ENCODE results near the gene MORF4L1. TPM values are rescaled to one million over a fixed set of nuclear protein-coding genes. Genes with fewer than 3 reads are reported as not detected.
"Not testable (repeated sequence)": the region's sequence is repeated elsewhere in the genome, so short reads cannot be mapped to it uniquely, and the experiment has no call there.

MORF4L1 gene
- total RNA-seq, 1 donor from 2014 or later, result 271 TPM

DNA sequence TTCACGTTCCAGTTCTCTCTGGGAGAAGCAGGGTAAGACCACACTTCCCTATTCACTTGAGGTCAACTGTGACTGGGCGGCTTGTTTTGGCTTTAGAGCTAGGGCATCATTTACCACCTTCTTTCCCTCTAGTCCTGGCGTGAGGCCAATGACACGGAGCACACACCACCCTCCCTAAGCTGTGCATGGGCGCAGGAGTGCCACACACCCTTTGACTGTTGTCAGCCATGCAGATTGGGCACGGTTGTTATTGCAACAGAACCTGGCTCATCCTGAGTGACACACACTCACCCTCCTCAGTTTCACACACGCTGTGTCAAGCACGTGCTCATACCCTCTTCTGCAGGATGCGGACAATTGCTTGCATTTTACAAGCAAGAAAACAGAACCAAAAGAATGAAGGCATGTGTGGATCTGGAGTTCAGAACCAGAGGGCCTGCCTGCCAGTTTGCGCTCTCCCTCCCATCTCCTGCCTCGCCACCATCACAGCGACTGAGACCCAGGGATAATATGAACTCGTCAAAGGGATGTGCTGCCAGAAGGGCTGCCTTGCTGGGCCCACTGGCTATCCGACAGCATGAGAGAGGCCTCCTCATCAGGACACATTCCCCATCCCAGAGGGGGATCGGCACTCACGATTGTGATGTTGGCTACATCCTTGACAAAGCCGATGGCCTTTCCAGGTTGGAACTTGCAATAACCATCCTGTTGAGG is 54.5 kb downstream of the MORF4L1 start:
- H3K27ac Mint-ChIP-seq, result peak overlapping the region; percentile 69

DNA sequence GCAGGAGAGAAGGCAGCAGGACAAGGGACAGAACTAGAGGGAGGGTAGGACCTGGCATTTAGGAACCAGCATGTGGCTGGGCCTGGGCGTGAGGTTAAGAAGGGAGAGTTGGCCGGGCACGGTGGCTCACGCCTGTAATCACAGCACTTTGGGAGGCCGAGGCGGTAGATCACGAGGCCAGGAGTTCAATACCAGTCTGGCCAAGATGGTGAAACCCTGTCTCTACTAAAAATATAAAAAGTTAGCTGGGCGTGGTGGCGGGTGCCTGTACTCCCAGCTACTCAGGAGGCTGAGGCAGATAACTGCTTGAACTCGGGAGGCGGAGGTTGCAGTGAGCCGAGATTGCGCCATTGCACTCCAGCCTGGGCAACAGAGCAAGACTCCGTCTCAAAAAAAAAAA is 55.5 kb downstream of the MORF4L1 start:
- H3K4me3 Mint-ChIP-seq; H3K9me3 Mint-ChIP-seq; intact Hi-C loops (cut with micrococcal nuclease); H3K27me3 Mint-ChIP-seq; ATAC-seq (ENCODE audit: low read depth); H3K27ac Mint-ChIP-seq; CTCF ChIA-PET; DNase-seq: not testable (repeated sequence)
- Mint-ChIP-seq H3K36me3 (ENCODE audit: low read depth) (peaks cover 99% of the 10 kb centered on the region), H3K4me1 (peaks cover 11% of the 10 kb centered on the region)
- POLR2A ChIA-PET, result interaction anchor here (0.7 to 1.2 kb wide), 2 partner anchors 76 to 101 kb away, joined by 5 to 11 read pairs; no protein-coding TSS in a partner anchor

More for the DNA sequence above, 54.5 kb downstream of the MORF4L1 start:
- TF ChIP-seq, protein P1, sequence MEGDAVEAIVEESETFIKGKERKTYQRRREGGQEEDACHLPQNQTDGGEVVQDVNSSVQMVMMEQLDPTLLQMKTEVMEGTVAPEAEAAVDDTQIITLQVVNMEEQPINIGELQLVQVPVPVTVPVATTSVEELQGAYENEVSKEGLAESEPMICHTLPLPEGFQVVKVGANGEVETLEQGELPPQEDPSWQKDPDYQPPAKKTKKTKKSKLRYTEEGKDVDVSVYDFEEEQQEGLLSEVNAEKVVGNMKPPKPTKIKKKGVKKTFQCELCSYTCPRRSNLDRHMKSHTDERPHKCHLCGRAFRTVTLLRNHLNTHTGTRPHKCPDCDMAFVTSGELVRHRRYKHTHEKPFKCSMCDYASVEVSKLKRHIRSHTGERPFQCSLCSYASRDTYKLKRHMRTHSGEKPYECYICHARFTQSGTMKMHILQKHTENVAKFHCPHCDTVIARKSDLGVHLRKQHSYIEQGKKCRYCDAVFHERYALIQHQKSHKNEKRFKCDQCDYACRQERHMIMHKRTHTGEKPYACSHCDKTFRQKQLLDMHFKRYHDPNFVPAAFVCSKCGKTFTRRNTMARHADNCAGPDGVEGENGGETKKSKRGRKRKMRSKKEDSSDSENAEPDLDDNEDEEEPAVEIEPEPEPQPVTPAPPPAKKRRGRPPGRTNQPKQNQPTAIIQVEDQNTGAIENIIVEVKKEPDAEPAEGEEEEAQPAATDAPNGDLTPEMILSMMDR (IDR thresholded peaks at IDR 0.05), result no peak
- Mint-ChIP-seq H3K36me3 (ENCODE audit: low read depth) (peaks cover 99% of the 10 kb centered on the region), H3K4me3 (no peak overlapping the region), H3K4me1 (peaks cover 14% of the 10 kb centered on the region), H3K27me3 (no peaks in the 10 kb centered on the region), H3K9me3 (no peaks in the 10 kb centered on the region)
- DNase-seq (no peak), ATAC-seq (ENCODE audit: low read depth) (no peak)
- intact Hi-C loops (cut with micrococcal nuclease), result no loop called here
- ChIA-PET CTCF (interaction anchor here (1.5 kb wide), 1 partner anchor 52 kb away, joined by 5 read pairs; no protein-coding TSS in a partner anchor), POLR2A (interaction anchor here (0.5 to 1.3 kb wide), 2 partner anchors 54 to 80 kb away, joined by 3 to 5 read pairs; no protein-coding TSS in a partner anchor)

DNA sequence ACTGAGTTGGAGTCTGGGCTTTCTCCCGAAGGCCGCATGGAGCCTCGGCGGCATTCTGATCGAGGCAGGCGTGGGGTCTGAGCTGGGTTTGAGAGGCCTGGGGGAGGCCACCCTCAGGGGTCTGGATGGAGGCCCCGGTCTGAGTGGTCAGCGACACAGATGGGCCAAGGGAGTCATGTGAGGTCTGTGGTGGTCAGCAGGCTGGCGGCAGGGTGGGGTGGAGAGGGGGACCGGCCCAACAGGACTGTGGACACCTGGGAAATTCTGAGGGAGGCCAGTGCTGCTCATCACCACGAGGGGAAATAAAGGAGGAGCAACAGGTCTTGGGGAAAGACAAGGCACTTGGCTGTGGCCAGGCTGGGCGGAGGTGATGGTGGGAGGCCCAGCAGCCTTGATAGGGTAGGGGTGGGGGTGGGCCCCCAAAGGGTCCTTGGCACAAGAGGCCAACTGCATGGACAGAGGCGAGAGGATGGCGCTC is 56.0 kb downstream of the MORF4L1 start:
- Mint-ChIP-seq H3K4me3 (no peak overlapping the region), H3K9me3 (no peaks in the 10 kb centered on the region), H3K27me3 (no peaks in the 10 kb centered on the region), H3K36me3 (ENCODE audit: low read depth) (peaks cover 99% of the 10 kb centered on the region), H3K27ac (peak overlapping the region; percentile 35), H3K4me1 (peaks cover 10% of the 10 kb centered on the region)
- ChIA-PET CTCF (no interaction called here), POLR2A (interaction anchor here (0.7 to 1.2 kb wide), 2 partner anchors 76 to 100 kb away, joined by 5 to 11 read pairs; no protein-coding TSS in a partner anchor)
- no peak for DNase-seq
- ATAC-seq (ENCODE audit: low read depth), result no peak
- TF ChIP-seq, protein P1 (IDR thresholded peaks at IDR 0.05), result no peak
- intact Hi-C loops (cut with micrococcal nuclease), result no loop called here

DNA sequence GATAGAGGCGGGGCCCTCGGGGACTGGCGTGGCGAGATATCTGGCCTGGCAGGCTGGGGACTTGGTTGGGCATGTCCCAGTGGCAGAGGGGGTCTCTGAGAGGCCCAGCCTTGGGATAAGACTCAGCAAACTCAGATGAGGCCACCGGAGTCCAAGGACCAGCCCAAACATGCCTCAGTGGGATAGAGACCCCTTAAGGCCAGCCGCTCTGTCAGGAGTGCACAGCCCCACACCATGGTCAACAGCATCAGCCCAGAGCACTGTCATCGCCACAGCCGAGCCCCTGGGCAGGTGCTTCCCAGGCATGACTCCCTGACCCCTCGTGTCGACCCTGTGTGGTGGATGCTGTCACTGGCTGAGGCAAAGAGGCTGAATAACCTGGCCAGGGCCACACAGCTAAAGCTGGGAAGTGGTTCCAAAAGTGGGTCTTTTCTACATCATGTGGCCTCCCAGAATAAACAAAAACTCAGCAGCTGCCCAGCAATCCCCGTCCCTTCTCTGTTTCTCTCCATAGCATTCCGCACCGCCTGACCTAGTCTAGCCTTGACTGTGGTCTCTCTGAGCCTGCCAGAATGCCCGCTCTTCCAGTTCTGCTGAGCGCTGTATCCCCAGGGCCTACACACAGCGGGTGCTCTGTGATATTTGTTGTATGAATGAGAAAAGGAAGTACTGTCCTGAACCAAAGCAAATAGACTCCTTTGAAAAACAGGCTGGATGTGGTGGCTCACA is 57.0 kb downstream of the MORF4L1 start:
- POLR2A ChIA-PET, result interaction anchor here (0.8 kb wide), 1 partner anchor 74 kb away, joined by 4 read pairs; no protein-coding TSS in a partner anchor
- TF ChIP-seq, protein P1 (IDR thresholded peaks at IDR 0.05), result no peak
- intact Hi-C loops (cut with micrococcal nuclease), result loop anchor here (10.0 kb wide), 1 partner anchor 1045 kb away; the partner anchor contains the start of gene BCL2A1
- no peaks in the 10 kb centered on the region for H3K9me3 Mint-ChIP-seq
- no peak overlapping the region for H3K4me3 Mint-ChIP-seq
- CTCF ChIA-PET, result no interaction called here
- no peaks in the 10 kb centered on the region for H3K27me3 Mint-ChIP-seq
- peak overlapping the region; percentile 54 for H3K27ac Mint-ChIP-seq
- ATAC-seq (ENCODE audit: low read depth), result no peak
- no peak for DNase-seq
- peaks cover 5% of the 10 kb centered on the region for H3K4me1 Mint-ChIP-seq
- H3K36me3 Mint-ChIP-seq (ENCODE audit: low read depth), result peaks cover 98% of the 10 kb centered on the region

- intact Hi-C loops (cut with micrococcal nuclease), result loop anchor here (10.0 kb wide), 1 partner anchor 1044 kb away; the partner anchor contains the start of gene BCL2A1
- no peak for DNase-seq
- POLR2A ChIA-PET, result interaction anchor here (0.6 to 2.2 kb wide), 6 partner anchors 9 to 176 kb away, joined by 3 to 7 read pairs (median 4); partner anchors contain the start of gene CTSH
- CTCF ChIA-PET, result interaction anchor here (1.4 kb wide), 1 partner anchor 94 kb away, joined by 3 read pairs; no protein-coding TSS in a partner anchor
- peak overlapping the region; percentile 53 for H3K27ac Mint-ChIP-seq
- ATAC-seq (ENCODE audit: low read depth), result no peak
- no peaks in the 10 kb centered on the region for H3K9me3 Mint-ChIP-seq
- TF ChIP-seq, protein P1 (IDR thresholded peaks at IDR 0.05), result no peak
- H3K27me3 Mint-ChIP-seq, result no peaks in the 10 kb centered on the region
- H3K36me3 Mint-ChIP-seq (ENCODE audit: low read depth), result peaks cover 95% of the 10 kb centered on the region
- H3K4me3 Mint-ChIP-seq, result no peak overlapping the region
- H3K4me1 Mint-ChIP-seq, result peaks cover 8% of the 10 kb centered on the region
These were observed 58.1 kb downstream of the MORF4L1 start for GRCh38 chr15:78930577-78931388.
